HG03558 (cell line): ENCODE results near the gene GNLY.
"Not testable (repeated sequence)": the region's sequence is repeated elsewhere in the genome, so short reads cannot be mapped to it uniquely, and the experiment has no call there.

Source experiments
- ATAC-seq: cut with Tn5 transposase; IDR thresholded peaks from one replicate; pipeline ENCODE4 v1.9.1; 2021; ENCODE audit warnings: moderate number of reproducible peaks; ENCODE audit not compliant: unreplicated experiment; ENCODE audit errors: extremely low read depth

Gene GNLY

DNA sequence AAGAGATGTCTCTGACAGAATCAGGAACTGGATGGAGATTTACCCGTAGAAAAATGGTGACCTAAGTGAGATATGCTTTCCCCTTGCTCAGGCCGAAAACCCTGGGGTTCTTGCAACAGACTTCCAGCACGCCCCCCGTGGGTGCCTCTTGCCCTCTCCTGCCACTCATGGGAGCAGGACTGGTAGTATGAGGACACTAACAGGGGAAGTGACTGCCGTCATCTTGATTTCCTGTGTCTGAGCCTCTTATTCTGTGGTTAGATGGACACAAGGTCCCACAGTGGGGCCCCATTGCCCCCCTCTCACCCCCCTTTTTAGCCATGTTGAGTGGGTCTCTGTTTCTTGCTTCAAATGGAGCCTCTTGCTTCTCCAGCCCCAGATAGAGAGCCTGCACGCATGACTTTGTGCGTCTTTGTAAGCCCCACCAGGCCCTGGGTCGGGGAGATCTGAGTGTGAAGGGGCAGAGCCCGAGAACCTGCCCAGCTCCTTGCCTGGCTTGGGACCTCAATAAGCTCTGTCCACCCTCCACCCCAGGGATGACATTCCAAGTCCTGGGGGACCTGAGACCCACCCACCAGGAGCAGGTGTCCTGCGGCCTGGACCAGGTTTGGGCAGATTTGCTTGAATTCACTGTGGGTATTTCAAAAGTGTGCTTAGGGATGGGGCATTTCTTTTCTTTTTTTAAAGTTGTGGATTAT lies 12.6 kb downstream of the GNLY start:
- no peak for ATAC-seq

DNA sequence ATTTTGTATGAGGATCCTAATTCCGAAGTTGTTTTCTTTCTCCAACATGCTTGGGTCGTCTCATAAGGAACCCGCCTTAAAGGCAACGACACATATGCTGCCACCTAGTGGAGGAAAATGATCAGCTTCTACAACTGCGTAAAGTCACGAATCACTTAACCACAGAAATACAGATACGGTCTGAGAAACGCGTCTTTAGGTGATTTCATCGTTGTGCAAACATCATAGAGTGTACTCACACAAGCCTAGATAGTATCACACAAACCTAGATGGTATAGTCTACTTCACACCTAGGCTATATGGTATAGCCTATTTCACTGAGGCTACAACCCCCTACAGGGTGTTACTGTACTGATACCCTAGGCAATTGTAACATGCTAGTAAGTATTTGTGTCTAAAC lies 13.1 kb downstream of the GNLY start:
- ATAC-seq = no peak

DNA sequence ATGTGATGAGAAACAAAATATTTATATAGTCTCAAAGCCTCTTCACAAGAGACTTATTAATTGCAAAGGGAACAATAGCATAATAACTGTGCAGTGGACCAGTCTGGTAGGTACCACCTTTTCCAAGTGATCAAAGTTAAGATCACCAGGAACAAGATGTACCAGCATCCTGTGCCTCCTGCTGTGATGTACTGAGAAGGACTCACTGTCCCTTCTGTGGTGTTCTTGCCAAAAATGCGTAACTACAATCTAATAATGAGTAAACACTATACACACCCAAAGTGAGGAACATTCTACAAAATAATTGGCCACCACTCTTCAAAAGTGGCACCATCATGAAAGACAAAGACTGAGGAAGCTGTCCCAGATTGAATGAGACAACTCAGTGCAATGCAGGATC lies 14.5 kb downstream of the GNLY start:
- ATAC-seq = no peak

DNA sequence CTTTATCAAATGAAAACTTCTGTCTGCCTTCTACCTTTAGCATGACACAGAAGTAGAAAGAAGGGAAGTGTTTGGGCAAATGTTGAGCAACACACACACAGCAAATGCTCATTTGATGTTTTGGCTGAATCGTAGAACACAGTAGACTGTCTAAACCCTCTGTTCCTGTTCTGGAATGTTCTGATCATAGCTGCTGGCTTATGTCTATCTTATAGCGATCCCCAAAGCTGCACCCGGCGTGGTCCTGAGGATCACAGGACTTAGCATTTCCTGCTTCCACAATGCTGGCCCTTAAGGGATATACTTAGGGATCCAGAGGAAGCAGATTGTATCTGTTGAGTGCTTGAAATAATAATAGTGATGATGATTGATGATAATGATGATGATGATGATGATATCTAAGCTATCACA lies 15.2 kb downstream of the GNLY start:
- ATAC-seq = no peak

DNA sequence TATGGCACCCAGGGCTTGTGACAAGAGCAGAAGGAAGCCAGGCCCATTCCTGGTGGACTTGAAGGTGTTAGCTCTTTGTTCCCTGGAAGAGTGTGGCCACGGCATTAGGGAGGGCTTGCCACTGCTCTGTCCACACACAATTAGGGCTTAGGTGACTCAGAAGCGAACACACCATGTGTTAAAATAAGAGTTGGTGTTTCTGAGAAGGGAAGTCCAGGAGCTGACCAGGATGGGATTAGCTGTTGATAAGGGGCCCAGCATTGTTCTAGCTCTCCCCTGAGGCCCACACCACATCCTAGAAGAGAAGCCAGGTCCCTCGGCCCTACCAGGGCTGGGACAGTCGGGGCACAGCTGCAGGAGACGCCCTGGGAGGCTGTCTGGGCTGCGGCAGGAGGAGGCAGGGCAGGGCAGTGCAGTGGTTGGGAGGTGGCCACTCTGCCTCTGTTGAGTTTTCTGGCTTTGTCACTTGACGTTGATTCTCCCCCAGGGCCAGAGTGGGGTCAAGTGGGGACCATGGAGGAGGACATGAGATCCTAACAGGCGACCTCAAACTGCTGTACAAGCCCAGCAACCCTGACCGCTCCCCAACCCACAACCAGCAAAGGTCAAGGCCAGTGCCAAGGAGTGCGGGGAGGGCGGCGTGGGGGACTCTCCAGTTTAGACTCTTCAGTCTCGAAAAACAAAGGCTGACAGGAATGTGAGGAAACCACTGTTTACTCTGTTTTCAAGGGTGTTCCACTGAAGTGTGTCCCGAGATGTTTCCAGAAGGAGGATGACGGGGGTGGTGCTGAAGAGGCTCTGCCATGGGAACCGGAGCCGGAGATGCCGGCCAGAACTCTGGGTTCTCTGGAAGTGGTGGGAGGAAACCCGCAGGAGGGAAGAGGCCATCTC lies 16.8 kb downstream of the GNLY start:
- ATAC-seq = no peak

DNA sequence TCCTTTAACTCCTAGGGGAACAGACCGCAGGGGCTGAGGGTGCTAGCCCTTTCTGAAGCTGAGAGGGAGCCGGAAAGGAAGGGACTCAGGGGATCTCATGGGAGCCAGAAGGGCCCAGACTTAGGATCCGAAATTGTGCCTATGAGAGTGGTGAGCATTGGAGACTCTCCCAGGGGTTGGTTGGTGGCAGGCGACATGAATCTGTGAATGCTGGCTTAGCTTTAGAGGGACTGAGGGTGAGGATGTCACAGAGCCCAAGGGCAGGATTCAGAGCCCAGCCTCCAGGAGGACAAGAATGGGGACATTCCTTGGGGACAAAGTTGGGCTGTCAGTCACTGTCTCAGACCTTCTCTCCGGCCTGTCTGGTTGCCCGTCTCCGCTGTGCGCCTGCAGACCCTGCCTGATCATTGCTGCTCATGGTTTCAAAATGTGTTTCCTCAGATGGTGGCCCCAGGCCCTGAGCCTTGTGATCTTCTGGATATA lies 17.5 kb downstream of the GNLY start:
- ATAC-seq = no peak

DNA sequence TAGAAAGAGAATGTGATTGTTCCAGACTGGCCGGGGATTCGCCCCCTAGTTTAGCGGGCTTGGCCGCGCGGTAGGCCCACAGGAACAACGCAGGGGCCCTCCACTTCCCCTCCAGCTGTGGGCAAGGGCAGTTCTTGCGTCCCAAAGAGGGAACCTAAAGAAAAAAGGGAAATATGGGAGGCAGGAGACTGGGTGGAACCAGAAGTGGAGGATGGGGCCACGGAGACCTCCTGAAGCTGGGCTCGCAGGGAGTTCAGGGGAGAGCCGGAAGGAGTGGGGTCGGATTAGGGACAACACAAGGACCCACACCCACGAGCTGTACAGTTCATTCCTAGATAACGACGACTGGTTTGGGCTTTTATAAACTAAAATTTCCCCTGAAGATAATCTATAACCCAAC lies 18.2 kb downstream of the GNLY start:
- no peak for ATAC-seq

DNA sequence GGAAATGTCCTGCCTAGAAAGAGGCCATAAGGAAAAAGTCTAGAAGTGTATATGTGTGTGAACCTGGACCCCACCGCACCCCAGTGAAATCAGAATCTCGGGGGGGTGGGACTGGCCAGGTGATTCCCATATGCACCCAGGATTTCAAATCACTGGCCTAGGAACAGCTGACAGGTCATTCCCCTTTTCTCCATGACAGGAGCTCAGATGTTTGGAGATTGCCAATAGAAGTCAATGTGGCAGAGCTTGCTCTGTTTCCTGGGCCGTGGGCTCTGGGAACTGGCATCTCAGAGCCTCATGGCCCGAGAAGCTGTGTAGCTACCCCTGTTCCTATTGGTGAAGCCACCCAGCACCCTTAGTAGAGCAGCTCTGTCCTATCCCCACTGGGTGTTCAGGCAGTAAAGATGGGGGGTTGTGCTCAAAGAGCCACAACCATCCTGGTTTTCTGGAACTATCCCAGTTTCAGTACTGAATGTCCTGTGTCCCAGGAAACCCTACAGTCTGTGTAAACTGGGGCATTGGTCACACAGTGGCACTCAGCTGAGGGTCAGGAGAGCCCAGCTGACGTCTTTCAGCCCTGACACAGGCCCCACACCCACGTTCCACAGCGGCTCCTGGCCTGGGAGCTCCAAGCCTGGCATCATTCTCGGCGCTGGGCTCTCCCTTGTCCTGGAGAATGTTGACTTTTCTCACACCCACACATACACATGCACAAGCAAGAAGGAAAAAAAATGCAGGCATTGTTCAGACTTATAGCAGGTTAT lies 18.9 kb downstream of the GNLY start:
- ATAC-seq = no peak

DNA sequence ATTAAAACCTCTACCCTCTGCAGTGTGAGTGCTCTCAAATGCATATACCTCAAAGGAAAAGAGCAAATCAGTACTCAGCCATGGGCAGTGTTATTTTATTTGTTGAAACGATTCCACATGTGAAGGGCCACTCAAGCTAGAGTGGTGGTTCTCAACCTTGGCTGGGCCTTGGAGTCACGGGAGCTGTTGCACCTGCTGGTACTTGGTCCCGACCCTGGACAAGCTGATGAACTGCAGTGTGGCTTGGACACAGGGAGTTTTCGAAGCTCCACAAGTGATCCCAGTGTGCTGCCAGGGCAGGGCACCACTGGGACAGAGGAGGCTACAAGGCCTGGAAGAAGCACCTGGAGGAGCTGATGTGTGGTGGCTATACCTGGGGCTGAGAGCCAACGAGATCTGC lies 19.7 kb downstream of the GNLY start:
- no peak for ATAC-seq

DNA sequence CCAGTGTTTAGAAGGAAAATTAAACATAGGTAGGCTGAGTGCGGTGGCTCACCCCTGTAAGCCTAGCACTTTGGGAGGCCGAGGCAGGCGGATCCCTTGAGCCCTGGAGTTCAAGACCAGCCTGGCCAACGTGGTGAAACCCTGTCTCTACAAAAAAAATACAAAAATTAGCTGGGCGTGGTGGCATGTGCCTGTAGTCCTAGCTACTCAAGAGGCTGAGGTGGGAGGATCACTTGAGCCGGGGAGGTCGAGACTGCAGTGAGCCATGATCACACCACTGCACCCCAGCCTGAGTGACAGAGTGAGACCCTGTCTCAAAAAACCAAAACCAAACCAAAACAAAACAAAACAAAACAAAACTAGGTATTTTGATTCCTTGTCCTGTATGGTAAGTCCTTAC lies 20.3 kb downstream of the GNLY start:
- ATAC-seq = not testable (repeated sequence)

DNA sequence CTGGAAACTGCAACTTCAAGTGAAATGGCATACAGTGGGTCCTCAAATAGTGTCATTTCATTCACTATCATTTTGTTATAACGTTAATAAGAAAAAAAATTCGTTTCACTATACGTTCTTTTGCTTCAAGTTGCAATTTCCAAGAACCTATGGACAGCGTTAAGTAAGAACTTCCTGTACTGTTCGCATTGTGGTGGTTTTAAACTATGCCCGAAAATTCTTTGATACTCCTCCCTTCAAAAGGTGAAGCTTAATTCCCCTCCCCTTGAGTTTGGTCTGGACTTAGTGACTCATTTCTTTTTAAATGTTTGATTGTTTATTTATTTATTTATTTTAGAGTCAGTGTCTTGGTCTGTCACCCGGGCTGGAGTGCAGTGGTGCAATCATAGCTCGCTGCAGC lies 20.7 kb downstream of the GNLY start:
- no peak for ATAC-seq

DNA sequence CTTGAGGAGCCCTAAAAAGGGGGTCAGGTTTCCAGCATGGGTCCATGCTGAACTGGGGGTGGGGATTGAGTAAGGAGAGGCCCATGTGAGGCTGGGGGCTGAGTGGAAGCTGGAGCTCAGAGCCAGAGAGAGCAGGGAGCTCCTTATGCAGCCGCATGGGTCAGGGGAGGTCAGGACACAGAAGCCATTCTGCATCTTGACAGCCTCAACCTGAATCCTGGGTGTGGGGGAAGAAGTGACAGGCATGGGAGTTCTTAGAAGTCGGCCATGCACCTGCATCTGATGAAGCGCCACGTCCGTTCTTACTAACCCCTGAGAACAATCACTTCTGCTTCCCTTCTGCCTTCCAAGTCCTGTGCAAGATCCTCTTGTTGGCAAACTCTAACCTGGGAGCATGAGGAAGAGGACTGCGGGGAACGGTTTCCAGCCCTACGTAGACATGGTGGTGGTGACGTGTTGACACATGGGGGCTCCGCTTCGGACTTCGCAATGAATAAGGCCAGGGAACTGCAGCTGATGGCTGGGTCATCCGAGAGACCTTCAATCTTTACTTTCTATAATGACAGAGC lies 22.3 kb downstream of the GNLY start:
- ATAC-seq = no peak

DNA sequence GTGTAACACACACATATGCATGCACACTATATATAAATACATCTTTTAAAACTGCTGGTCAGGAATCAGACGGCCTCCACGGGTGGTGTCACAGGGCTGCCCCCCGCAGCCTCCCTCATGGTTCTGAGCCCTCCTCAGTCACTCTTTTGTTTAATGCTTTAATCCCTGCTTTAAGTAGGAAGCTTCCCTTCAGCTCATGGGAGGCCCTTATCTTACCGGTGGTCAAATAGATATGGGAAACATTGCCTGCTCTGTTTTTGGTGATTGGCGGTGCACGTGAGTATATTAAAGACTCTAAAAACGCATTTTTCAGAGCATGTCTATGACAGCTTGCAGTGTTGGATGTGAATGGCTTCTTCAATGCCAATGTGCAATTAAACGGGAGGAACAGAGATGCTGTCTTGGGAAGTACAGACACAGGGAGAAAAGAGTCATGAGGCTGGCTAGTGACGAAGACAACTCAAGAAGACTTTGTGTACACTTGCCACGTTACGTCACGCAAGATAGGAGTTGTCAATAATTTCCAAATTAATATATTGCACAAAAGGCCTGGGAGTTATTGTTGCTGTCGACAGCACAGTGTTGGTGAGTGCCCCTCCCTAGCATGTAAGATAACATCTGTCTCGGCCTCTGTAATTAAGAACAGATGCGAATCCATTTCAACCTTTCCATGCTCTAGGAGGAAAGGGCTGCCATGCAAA lies 23.3 kb downstream of the GNLY start:
- no peak for ATAC-seq

DNA sequence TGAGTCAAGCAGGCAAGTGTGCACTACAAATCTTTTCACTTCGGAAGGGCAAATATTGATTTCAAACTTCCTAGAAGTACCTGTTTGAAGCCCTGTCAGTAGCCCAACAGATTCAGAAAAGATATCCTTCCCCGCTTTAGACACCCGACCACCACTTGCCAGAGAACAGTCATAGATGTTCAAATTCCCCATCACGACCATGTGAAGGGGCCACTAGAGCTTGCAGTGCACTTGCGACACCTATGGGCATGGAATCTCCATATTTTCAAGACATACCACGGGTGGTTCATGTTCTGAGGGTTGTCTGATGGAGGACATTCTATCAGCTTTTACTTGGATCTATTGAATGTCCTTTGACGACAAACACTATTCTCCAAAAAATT lies 23.8 kb downstream of the GNLY start:
- no peak for ATAC-seq

DNA sequence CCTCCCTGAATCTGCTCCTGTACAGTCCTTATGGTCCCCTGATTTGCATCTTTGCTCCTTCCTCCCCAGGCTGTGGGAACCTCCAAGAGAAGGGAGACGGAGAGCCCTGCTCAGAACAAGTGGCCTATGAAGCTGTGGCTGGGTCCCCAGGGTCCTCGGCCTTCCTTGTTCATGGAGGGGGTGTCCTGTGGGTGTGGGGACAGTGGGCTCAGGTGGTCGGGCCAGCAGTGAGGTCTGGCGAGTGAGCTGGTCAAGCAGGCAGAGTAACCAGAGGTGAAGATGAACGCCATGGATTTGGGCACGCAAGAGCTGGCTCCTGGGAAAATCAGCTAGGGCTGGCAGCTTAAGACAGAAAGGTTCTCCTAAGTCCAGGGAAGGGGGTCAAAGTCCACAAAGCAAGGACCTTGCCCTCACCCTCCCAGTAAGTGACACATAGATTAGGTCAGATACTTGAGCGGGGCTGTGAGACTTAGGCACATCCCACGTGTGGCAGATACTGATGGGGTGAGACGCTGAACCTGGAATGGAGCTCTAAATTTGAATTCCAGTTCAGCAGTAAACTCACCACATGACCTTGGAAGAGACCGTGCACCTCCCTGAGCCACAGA lies 24.8 kb downstream of the GNLY start:
- ATAC-seq = no peak

DNA sequence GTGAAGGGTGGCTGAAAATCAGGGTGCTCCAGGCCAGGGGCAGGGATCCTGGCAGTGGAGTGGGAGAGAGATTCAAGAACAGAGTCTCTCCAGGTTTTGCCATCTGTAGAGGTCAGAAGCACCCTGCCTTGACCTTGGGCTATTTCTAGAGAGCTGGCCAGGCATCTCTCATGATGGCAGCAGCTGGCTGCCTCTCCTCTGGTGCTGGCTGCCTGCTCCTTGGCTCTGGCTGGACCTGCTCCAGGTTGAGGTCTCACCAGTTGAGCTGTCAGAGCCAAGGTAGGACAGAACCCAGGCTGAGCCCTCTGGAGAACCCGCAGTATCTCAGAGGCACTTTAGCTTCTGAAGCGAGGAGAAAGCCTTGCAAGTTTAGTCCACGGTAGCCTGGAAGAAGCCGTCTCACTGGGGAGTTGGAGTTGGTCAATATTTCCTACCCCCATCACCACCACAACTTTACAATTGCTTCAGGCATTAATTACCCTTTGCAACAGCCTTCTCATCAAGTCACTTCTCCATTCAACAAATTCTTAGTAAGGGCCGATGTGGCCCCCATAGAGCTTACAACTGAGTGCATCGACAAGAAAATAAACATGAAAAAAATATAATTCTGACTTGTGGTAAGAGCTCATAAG lies 25.6 kb downstream of the GNLY start:
- ATAC-seq = no peak

DNA sequence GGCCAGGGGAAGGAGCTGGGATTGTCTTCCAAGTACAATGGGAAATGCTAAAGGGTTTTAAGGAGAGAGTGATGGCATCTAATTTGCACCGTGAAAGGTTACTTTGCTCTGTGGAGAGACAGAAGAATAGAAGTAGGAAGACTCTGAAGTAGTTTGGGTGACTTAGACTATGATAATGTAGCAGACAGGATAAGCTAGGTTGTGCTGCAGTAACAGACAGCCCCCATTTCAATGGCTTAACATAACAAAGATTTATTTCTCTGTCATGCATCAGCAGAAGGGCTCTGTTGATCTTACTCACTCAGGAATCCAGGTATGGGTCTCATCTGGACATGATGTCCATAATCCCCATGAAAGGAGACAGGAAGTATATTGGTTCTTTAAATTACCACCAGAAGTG lies 26.4 kb downstream of the GNLY start:
- no peak for ATAC-seq

DNA sequence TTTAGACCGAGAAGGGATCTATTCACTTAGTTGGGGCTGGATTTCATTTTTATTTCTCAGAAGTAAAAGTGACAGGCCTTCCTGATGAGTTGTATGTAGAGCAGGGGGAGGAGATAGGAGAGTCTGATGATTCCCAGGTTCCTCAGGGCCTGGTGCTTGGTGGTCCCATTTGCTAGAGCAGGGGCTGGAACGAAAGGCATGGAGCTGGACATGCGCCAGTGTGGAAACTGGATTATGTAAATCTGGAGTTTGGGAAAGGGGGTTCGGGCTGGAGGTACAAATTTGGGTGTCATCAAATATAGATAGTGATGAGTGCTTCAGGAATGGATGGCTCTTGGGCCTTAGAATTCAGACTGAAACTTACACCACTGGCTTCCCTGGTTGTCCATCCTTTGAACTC lies 27.5 kb downstream of the GNLY start:
- no peak for ATAC-seq

DNA sequence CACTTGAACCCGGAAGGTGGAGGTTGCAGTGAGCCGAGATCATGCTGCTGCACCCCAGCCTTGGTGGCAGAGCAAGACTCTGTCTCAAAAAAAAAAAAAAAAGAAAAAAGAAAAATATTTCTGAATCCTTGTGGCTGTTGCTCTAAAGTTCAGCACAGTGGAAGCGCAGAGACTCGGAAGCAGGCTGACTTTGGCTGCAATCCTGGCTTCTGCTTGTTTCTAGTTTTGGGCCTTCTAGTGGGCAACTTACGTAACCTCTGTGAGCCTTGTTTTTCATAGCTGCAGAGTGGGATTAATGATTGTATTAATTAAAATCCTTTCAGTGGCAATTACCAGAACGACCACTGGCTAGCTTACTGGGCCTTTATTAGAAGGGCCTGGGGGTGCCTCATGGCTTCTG lies 28.4 kb downstream of the GNLY start:
- ATAC-seq = no peak
